ENCODE measurements around the gene UGP2. TPM values are rescaled to one million over a fixed set of nuclear protein-coding genes. Genes with fewer than 3 reads are reported as not detected.

UGP2 gene
- total and polyA plus RNA-seq, 10 of the 15 experiments (the other 5 are each of a cell fraction or from before 2014, with no cell fraction given): 40.8 to 98.3 (median 76.1) TPM

GRCh38 chr2:63843791-63844190 lies 2.1 kb downstream of the UGP2 start:
- H3K4me2 ChIP-seq (ENCODE audit: control insufficient read depth, insufficient read depth): peak overlapping the region; percentile 77
- FAIRE-seq (no peak), ATAC-seq (no peak), DNase-seq (ENCODE audit: low read depth, low spot score) (no peak)
- ChIA-PET SMC1A (ENCODE audit: uncharacterized antibody, unreplicated experiment) (interaction anchor here (1.3 to 7.6 kb wide), 4 partner anchors 10 to 256 kb away, joined by 3 to 90 read pairs (median 34); partner anchors contain the start of gene WDPCP), POLR2A (interaction anchor here (0.6 kb wide), 1 partner anchor 262 kb away, joined by 6 read pairs; no protein-coding TSS in a partner anchor), CTCF (interaction anchor here (0.6 to 4.0 kb wide), 6 partner anchors 9 to 614 kb away, joined by 3 to 36 read pairs (median 4); no protein-coding TSS in a partner anchor), RAD21 (ENCODE audit: unreplicated experiment) (interaction anchor here (1.2 to 2.4 kb wide), 3 partner anchors 9 to 18 kb away, joined by 3 to 9 read pairs (median 5); no protein-coding TSS in a partner anchor)
- H3K36me3 ChIP-seq (ENCODE audit: control insufficient read depth in 2 of 2, insufficient read depth in 2 of 2, low read length in 1 of 2): no peaks in the 10 kb centered on the region
- intact Hi-C loops (cut with micrococcal nuclease; ENCODE audit: unreplicated experiment) (loop anchor here (5.0 kb wide), 1 partner anchor 256 kb away; the partner anchor contains the start of genes MDH1 and WDPCP), in situ Hi-C loops (cut with MboI) (no loop called here)
- TF ChIP-seq NRF1 (conservative IDR thresholded peaks at IDR 0.05; ENCODE audit: low read depth, low read length) (no peak), MLLT1 (IDR thresholded peaks at IDR 0.05) (no peak), EP300 (IDR thresholded peaks at IDR 0.05; ENCODE audit: borderline replicate concordance in 1 of 2, control insufficient read depth in 1 of 2, low read depth in 2 of 2, low read length in 2 of 2) (no peak), SP1 (IDR thresholded peaks at IDR 0.05; ENCODE audit: low read depth, low read length) (no peak), SPI1 (IDR thresholded peaks at IDR 0.05; ENCODE audit: borderline replicate concordance, insufficient read depth, low read depth, low read length) (no peak), ZNF24 (IDR thresholded peaks at IDR 0.05) (no peak), YY1 (IDR thresholded peaks at IDR 0.05; ENCODE audit: low read depth, low read length) (no peak), CBX5 (IDR thresholded peaks at IDR 0.05; ENCODE audit: low read depth) (no peak), ETV6 (conservative IDR thresholded peaks at IDR 0.05 in 1 of 2, IDR thresholded peaks at IDR 0.05 in 1 of 2; ENCODE audit: borderline replicate concordance in 1 of 2, low read depth in 1 of 2) (no peak), ASH2L (IDR thresholded peaks at IDR 0.05; ENCODE audit: borderline replicate concordance, low read depth) (no peak), NFYA (IDR thresholded peaks at IDR 0.05; ENCODE audit: borderline replicate concordance, low read depth, low read length) (no peak), ZBTB11 (CRISPR knock-in tag; IDR thresholded peaks at IDR 0.05) (no peak), DPF2 (IDR thresholded peaks at IDR 0.05) (no peak), PKNOX1 (IDR thresholded peaks at IDR 0.05) (no peak), IKZF2 (IDR thresholded peaks at IDR 0.05) (no peak), SIN3A (IDR thresholded peaks at IDR 0.05; ENCODE audit: low read depth, low read length) (no peak)
- H3K4me3 ChIP-seq: no peak overlapping the region; the same call in 1 of the 2 replicates
- no peaks in the 10 kb centered on the region for H4K20me1 ChIP-seq (ENCODE audit: control insufficient read depth, insufficient read depth)
- H3K4me1 ChIP-seq (ENCODE audit: control insufficient read depth, insufficient read depth, low read length): no peaks in the 10 kb centered on the region
- H3K79me2 ChIP-seq (ENCODE audit: control insufficient read depth, insufficient read depth, low read length): peaks cover 71% of the 10 kb centered on the region
- peaks cover 4% of the 10 kb centered on the region; the same call in 2 of the 3 replicates for H3K9me3 ChIP-seq (replicated peaks; ENCODE audit: control insufficient read depth, insufficient read depth, low read length)
- no peak overlapping the region for H2AFZ ChIP-seq (ENCODE audit: control insufficient read depth, low read depth, low read length)
- H3K27me3 ChIP-seq (replicated peaks in 1 of 2; ENCODE audit: control insufficient read depth in 2 of 2, insufficient read depth in 2 of 2, low read length in 1 of 2): no peaks in the 10 kb centered on the region
- no TSS peak for BruUV-seq (replicated peaks)
- H3K9ac ChIP-seq (ENCODE audit: control insufficient read depth, insufficient read depth, low read length): no peak overlapping the region
- WGBS (ENCODE audit: insufficient coverage, insufficient replicate concordance, low lambda C conversion rate, missing lambda C conversion rate): 91% methylated on average over 2 of the region's 2 CpGs
- H3K27ac ChIP-seq (ENCODE audit: control insufficient read depth, insufficient read depth): no peak overlapping the region
